ENCODE measurements around the gene TBC1D5. TPM values are rescaled to one million over a fixed set of nuclear protein-coding genes. Genes with fewer than 3 reads are reported as not detected.
A peak's percentile ranks its signal among the peaks of the same experiment; 100 is the strongest.

The TBC1D5 gene
- total RNA-seq, 1 experiment from 2014 or later, result 59.1 TPM

- DNase-seq (ENCODE audit: low read depth), result no peak
Observed at GRCh38 chr3:17231537-17232261, 510.7 kb downstream of the TBC1D5 start.

- no peak for DNase-seq (ENCODE audit: low read depth)
Observed at GRCh38 chr3:17227472-17227871, 515.0 kb downstream of the TBC1D5 start.

GRCh38 chr3:17221529-17221928 is 520.9 kb downstream of the TBC1D5 start:
- no peak for DNase-seq (ENCODE audit: low read depth)

GRCh38 chr3:17219593-17219992 is 522.8 kb downstream of the TBC1D5 start:
- DNase-seq (ENCODE audit: low read depth), result no peak

GRCh38 chr3:17218587-17218986 is 523.8 kb downstream of the TBC1D5 start:
- DNase-seq (ENCODE audit: low read depth), result no peak

- DNase-seq (ENCODE audit: low read depth), result no peak
Observed at GRCh38 chr3:17217588-17217987, 524.8 kb downstream of the TBC1D5 start.

- no peak for DNase-seq (ENCODE audit: low read depth)
Observed at GRCh38 chr3:17213102-17213501, 529.3 kb downstream of the TBC1D5 start.

GRCh38 chr3:17207979-17208378 is 534.5 kb downstream of the TBC1D5 start:
- no peak for DNase-seq (ENCODE audit: low read depth)

GRCh38 chr3:17207019-17207418 is 535.4 kb downstream of the TBC1D5 start:
- DNase-seq (ENCODE audit: low read depth), result no peak

GRCh38 chr3:17204049-17204650 is 538.3 kb downstream of the TBC1D5 start:
- peak; percentile 74 for DNase-seq (ENCODE audit: low read depth)

GRCh38 chr3:17201538-17201937 is 540.9 kb downstream of the TBC1D5 start:
- no peak for DNase-seq (ENCODE audit: low read depth)

GRCh38 chr3:17195856-17196604 is 546.4 kb downstream of the TBC1D5 start:
- no peak for DNase-seq (ENCODE audit: low read depth)

- DNase-seq (ENCODE audit: low read depth), result no peak
Observed at GRCh38 chr3:17195192-17195611, 547.2 kb downstream of the TBC1D5 start.

- DNase-seq (ENCODE audit: low read depth), result no peak
Observed at GRCh38 chr3:17194116-17194515, 548.3 kb downstream of the TBC1D5 start.

GRCh38 chr3:17192995-17193394 is 549.4 kb downstream of the TBC1D5 start:
- DNase-seq (ENCODE audit: low read depth), result no peak

- DNase-seq (ENCODE audit: low read depth), result no peak
Observed at GRCh38 chr3:17190353-17191078, 551.9 kb downstream of the TBC1D5 start.

GRCh38 chr3:17188378-17188777 is 554.1 kb downstream of the TBC1D5 start:
- no peak for DNase-seq (ENCODE audit: low read depth)

- no peak for DNase-seq (ENCODE audit: low read depth)
Observed at GRCh38 chr3:17187589-17188184, 554.7 kb downstream of the TBC1D5 start.

GRCh38 chr3:17183951-17184550 is 558.4 kb downstream of the TBC1D5 start:
- DNase-seq (ENCODE audit: low read depth), result peak; percentile 62

- no peak for DNase-seq (ENCODE audit: low read depth)
Observed at GRCh38 chr3:17182166-17182565, 560.3 kb downstream of the TBC1D5 start.

- no peak for DNase-seq (ENCODE audit: low read depth)
Observed at GRCh38 chr3:17181413-17181907, 561.0 kb downstream of the TBC1D5 start.
